Stimulated activated CD8-positive, alpha-beta memory T cell treated with anti-CD3 and anti-CD28 coated beads, Interleukin-2, amount 100 ng/mL, for 1 hour (primary cell): ENCODE results near the gene ANP32A.
A peak's percentile ranks its signal among the peaks of the same experiment; 100 is the strongest.
"Not testable (repeated sequence)": the region's sequence is repeated elsewhere in the genome, so short reads cannot be mapped to it uniquely, and the experiment has no call there.

ENCODE experiments used
- DNase-seq, 2 donors: peaks; one replicate each; pipeline ENCODE4 v3.0.0-alpha.2; 2020; ENCODE audit warnings: low read depth in 2 of 2

ANP32A gene

GRCh38 chr15:68820295-68821189 is at the start of gene ANP32A:
ANP32A (minus strand) TSS chr15:68820895; CDS start chr15:68820751, 144 bp downstream.
- DNase-seq, result peak; percentile 94 to 95

GRCh38 chr15:68868296-68868695 is 47.6 kb upstream of the ANP32A start:
- no peak for DNase-seq

GRCh38 chr15:68862415-68862814 is 41.7 kb upstream of the ANP32A start:
- no peak for DNase-seq

GRCh38 chr15:68858666-68859065 is 38.0 kb upstream of the ANP32A start:
- not testable (repeated sequence) for DNase-seq

DNA sequence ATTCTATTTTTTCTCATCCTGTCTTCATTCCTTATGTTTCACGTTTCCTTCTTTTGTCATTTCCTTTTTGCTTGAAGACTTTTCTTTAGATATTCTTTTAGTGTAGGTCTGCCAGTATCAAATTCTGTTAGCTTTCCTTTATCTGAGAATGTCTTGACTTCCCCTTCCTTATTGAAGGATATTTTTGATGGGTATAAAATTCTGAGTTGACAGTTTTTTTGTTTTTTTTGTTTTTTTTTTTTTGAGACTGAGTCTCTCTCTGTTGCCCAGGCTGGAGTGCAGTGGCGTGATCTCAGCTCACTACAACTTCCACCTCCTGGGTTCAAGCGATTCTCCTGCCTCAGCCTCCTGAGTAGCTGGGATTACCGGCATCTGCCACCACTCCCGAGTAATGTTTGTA is 36.7 kb upstream of the ANP32A start:
- not testable (repeated sequence) for DNase-seq

GRCh38 chr15:68852461-68852860 is 31.8 kb upstream of the ANP32A start:
- DNase-seq, result no peak

DNA sequence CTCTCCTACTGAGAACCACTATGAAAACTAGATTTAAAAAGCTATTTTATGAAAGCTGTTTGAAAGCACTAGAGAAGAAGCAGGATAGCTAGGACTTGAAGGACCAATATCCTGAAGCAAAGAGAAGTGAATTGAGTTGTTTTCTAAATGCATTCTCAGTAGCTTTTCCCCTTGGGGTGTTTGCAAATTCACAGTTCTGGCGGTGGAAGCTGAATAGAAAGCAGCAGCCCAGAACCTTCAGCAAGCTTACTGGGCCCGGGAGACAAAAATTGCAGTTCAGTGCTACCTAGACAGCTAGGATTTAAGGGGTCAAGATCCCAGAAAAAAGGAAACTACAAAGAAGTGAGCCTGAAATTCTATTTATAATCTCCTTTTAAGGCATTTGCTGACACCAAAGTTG is 31.3 kb upstream of the ANP32A start:
- no peak for DNase-seq

- no peak for DNase-seq
These were observed 28.8 kb upstream of the ANP32A start for GRCh38 chr15:68849497-68849896.

GRCh38 chr15:68846851-68847439 is 26.2 kb upstream of the ANP32A start:
- DNase-seq, result no peak

DNA sequence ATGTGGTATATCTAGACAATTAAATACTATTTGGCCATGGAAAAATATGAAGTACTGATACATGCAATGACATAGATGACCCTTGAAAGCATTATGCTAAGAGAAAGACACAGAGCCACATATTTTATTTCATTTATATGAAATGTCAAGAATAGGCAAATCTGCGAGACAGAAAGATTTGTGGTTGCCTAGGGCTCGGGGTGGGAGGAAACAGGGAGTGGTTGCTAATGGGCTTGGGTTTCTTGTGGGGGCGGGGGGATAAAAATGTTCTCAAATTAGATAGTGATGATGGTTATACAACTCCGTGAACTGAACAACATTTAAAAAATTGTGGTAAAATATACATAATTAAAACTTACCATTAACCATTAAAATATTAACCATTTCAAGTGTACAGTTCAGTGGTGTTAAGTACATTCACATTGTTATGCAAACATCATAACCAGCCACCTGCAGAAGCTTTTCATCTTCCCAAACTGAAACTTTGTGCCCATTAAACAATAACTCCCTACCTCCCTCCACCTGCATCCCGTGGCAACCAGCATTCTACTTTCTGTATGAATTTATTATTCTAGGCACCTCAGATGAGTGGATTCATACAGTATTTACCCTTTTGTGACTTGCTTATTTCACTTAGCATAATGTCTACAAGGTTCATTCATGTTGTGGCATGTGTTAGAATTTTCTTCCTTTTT is 24.3 kb upstream of the ANP32A start:
- DNase-seq, result no peak

- no peak for DNase-seq
These were observed 23.0 kb upstream of the ANP32A start for GRCh38 chr15:68843425-68844311.

DNA sequence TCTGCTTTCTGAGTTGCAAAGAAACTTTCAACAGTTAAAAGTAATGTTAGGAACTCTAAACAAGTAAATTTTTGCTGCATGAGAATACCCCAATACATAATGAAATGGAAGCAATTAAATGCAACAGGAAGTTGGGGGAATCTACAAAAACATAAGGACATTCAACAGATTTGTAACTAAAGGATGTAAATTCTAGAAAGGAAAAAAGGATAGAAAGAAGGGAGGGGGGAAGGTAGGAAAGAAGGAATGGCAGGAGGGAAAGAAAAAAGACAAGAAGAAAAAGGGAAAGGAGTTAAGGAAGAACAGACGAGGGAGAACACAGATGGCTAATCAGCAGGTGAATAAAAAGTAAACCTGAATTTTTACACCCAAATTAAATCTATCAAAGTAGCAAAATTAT is 22.3 kb upstream of the ANP32A start:
- no peak for DNase-seq

GRCh38 chr15:68834346-68834745 is 13.7 kb upstream of the ANP32A start:
- no peak for DNase-seq

DNA sequence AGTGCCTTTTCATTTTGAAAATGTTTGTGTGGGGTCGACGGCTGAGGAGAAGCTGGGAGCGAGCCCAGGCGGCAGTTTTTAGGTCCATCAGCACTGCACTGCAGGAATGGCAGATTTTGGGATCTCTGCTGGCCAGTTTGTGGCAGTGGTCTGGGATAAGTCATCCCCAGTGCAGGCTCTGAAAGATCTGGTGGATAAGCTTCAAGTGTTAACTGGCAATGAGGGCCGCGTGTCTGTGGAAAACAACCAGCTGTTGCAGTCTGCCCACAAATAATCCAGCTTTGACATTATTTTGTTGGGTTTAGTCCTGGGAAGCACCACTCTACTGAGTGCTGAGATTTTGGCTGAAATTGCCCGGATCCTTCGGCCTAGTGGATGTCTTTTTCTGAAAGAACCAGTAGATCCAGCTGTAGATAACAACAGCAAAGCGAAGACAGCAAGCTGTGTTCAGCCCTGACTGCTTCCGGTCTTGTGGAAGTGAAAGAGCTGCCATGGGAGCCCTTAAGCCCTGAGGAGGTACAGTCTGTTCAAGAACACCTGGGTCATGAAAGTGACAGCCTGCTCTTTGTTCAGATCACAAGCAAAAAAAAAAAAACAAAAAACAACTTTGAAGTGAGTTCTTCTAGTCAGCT is 13.1 kb upstream of the ANP32A start:
- no peak for DNase-seq

- DNase-seq, result no peak
These were observed 9.6 kb upstream of the ANP32A start for GRCh38 chr15:68830141-68830785.

DNA sequence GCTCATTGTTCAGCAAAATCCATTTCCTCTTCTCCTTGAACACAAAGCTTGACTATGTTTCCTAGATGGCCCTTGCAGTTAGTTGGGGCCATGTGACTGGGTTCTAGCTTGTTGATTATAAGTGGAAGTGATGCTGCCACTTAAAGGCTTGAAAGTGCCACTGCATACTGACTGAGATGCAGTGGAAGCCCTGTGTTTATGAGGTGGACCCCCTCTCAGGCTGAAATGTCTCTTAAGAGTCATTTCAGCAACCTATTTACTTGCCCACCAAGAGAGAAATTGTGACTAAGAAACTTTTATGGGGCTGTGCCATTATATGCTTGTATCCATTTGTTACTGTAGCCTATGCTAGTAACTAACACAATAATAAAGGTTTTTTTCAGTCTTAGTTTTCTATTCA is 8.4 kb upstream of the ANP32A start:
- DNase-seq, result no peak

GRCh38 chr15:68823561-68823960 is 2.9 kb upstream of the ANP32A start:
- no peak for DNase-seq

DNA sequence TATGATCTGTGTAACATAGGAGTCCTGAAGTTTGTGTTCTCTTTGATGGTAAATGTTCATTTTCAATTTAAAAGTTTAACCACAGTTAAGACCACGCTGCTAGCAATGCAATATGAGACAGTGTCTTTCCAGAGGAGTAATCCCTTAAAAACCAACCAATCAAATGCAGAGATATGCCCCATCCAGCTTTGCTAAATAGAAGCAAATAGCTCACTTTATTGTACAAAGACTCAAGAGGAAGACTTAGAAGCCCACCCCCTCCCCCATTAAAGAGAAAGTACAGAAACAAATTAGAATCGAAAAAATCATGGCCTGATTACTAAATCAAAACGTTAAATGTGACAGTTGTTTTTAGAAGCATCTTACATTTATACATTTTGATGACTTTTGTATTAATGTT is 2.1 kb upstream of the ANP32A start:
- no peak for DNase-seq

DNA sequence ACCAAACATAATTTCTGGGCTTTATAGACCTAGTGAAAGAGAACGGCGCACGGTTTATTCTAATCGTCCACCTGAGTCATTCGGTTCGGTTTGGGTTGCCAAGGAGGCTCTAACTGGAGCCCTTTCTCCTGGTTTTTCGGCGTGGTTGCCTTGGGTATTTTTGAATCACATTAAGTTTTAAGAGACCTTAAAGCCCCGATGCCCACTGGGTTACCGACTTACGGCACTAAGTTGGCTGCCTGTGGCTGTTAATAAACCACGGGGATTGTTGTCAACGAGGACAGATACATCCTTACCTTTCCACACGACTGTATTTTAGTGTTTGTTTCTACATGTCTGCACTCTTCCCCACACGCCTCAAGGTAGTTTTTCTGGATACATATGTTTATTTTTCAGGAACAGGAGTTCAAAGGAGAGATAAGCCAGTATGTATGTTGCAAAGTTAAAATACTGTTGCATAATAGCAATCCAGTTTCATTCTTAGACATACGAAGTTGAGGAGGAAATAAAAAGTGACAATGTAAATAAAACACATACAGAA is 1.2 kb upstream of the ANP32A start:
- no peak for DNase-seq

GRCh38 chr15:68821190-68821840 is 620 bp upstream of the ANP32A start:
- no peak for DNase-seq
